ENCODE data around the gene ELP1.

Gene ELP1

GRCh38 chr9:108953983-108954574 lies 20.2 kb upstream of the ELP1 start:
- TF ChIP-seq RAD21 (IDR thresholded peaks at IDR 0.05; ENCODE audit: low read depth), result peak; percentile 45
- peak; percentile 59 for TF ChIP-seq TEAD4 (IDR thresholded peaks at IDR 0.05)
- TF ChIP-seq FOXM1 (IDR thresholded peaks at IDR 0.05; ENCODE audit: borderline replicate concordance, low read depth), result no peak

- TF ChIP-seq YY1 (IDR thresholded peaks at IDR 0.05; ENCODE audit: low read depth), result no peak
- no peak for TF ChIP-seq EGR1 (IDR thresholded peaks at IDR 0.05)
These were observed 17.7 kb upstream of the ELP1 start for GRCh38 chr9:108951578-108951977.

- no peak for TF ChIP-seq USF1 (IDR thresholded peaks at IDR 0.05)
- no peak for TF ChIP-seq CEBPB (IDR thresholded peaks at IDR 0.05)
- TF ChIP-seq EP300 (IDR thresholded peaks at IDR 0.05; ENCODE audit: borderline replicate concordance), result no peak
- no peak for TF ChIP-seq NFIC (IDR thresholded peaks at IDR 0.05)
- no peak for TF ChIP-seq MAX (IDR thresholded peaks at IDR 0.05)
- no peak for TF ChIP-seq CREB1 (IDR thresholded peaks at IDR 0.05; ENCODE audit: low read depth)
- TF ChIP-seq TAF1 (IDR thresholded peaks at IDR 0.05; ENCODE audit: low read depth), result no peak
- no peak for TF ChIP-seq YY1 (IDR thresholded peaks at IDR 0.05; ENCODE audit: low read depth)
- no peak for TF ChIP-seq REST (IDR thresholded peaks at IDR 0.05; ENCODE audit: low read depth)
- no peak for TF ChIP-seq ZBTB7A (IDR thresholded peaks at IDR 0.05; ENCODE audit: low read depth)
- no peak for TF ChIP-seq EGR1 (IDR thresholded peaks at IDR 0.05)
- no peak for TF ChIP-seq FOXM1 (IDR thresholded peaks at IDR 0.05; ENCODE audit: borderline replicate concordance, low read depth)
These were observed 16.2 kb upstream of the ELP1 start for GRCh38 chr9:108950168-108950567.

GRCh38 chr9:108939975-108940374 lies 6.1 kb upstream of the ELP1 start:
- TF ChIP-seq CREB1 (IDR thresholded peaks at IDR 0.05; ENCODE audit: low read depth), result no peak
- no peak for TF ChIP-seq USF1 (IDR thresholded peaks at IDR 0.05)
- TF ChIP-seq ZBTB7A (IDR thresholded peaks at IDR 0.05; ENCODE audit: low read depth), result no peak
- no peak for TF ChIP-seq TEAD4 (IDR thresholded peaks at IDR 0.05)
- TF ChIP-seq CEBPB (IDR thresholded peaks at IDR 0.05), result no peak
- no peak for TF ChIP-seq RAD21 (IDR thresholded peaks at IDR 0.05; ENCODE audit: low read depth)
- TF ChIP-seq EGR1 (IDR thresholded peaks at IDR 0.05), result no peak
- TF ChIP-seq NFIC (IDR thresholded peaks at IDR 0.05), result no peak

- TF ChIP-seq FOXM1 (IDR thresholded peaks at IDR 0.05; ENCODE audit: borderline replicate concordance, low read depth), result no peak
- no peak for TF ChIP-seq EGR1 (IDR thresholded peaks at IDR 0.05)
- TF ChIP-seq CREB1 (IDR thresholded peaks at IDR 0.05; ENCODE audit: low read depth), result no peak
- TF ChIP-seq TAF1 (IDR thresholded peaks at IDR 0.05; ENCODE audit: low read depth), result no peak
- no peak for TF ChIP-seq USF1 (IDR thresholded peaks at IDR 0.05)
- no peak for TF ChIP-seq TCF12 (IDR thresholded peaks at IDR 0.05; ENCODE audit: low read depth)
- TF ChIP-seq NFIC (IDR thresholded peaks at IDR 0.05), result no peak
- no peak for TF ChIP-seq TEAD4 (IDR thresholded peaks at IDR 0.05)
- no peak for TF ChIP-seq CEBPB (IDR thresholded peaks at IDR 0.05)
- TF ChIP-seq ZBTB7A (IDR thresholded peaks at IDR 0.05; ENCODE audit: low read depth), result no peak
- TF ChIP-seq EP300 (IDR thresholded peaks at IDR 0.05; ENCODE audit: borderline replicate concordance), result no peak
- TF ChIP-seq RAD21 (IDR thresholded peaks at IDR 0.05; ENCODE audit: low read depth), result no peak
These were observed 3.8 kb upstream of the ELP1 start for GRCh38 chr9:108937561-108938305.

GRCh38 chr9:108934323-108934893 lies 484 bp upstream of the ELP1 start, which contains the start of gene ABITRAM:
Gene ABITRAM (plus strand): TSS chr9:108934400. CDS start chr9:108934487, 87 bp downstream.
- peak; percentile 78 for TF ChIP-seq EGR1 (IDR thresholded peaks at IDR 0.05)
- no peak for TF ChIP-seq CEBPB (IDR thresholded peaks at IDR 0.05)
- TF ChIP-seq TEAD4 (IDR thresholded peaks at IDR 0.05), result no peak
- TF ChIP-seq ZBTB7A (IDR thresholded peaks at IDR 0.05; ENCODE audit: low read depth), result peak; percentile 45; the same call in 1 of the 2 replicates
- TF ChIP-seq RAD21 (IDR thresholded peaks at IDR 0.05; ENCODE audit: low read depth), result no peak
- no peak; the same call in 1 of the 2 replicates for TF ChIP-seq TAF1 (IDR thresholded peaks at IDR 0.05; ENCODE audit: low read depth)
- 0 out of 2 replicates have a peak, but pooled peaks have one; percentile 8 for TF ChIP-seq TCF12 (IDR thresholded peaks at IDR 0.05; ENCODE audit: low read depth)
- TF ChIP-seq EP300 (IDR thresholded peaks at IDR 0.05; ENCODE audit: borderline replicate concordance), result 0 out of 2 replicates have a peak, but pooled peaks have one; percentile 8
- no peak for TF ChIP-seq NFIC (IDR thresholded peaks at IDR 0.05)
- TF ChIP-seq YY1 (IDR thresholded peaks at IDR 0.05; ENCODE audit: low read depth), result peak; percentile 69; the same call in 1 of the 2 replicates
- TF ChIP-seq USF1 (IDR thresholded peaks at IDR 0.05), result no peak
- TF ChIP-seq MAX (IDR thresholded peaks at IDR 0.05), result no peak
